CD14-positive monocyte (primary cell): Measurements from ENCODE around the gene FIP1L1. TPM values are rescaled to one million over a fixed set of nuclear protein-coding genes. Genes with fewer than 3 reads are reported as not detected.

Source experiments
- DNase-seq, 3 donors: peaks; one replicate each; pipeline ENCODE4 v3.0.0-alpha.2; 2011 to 2022
- H2AFZ ChIP-seq: 2 replicates; pipeline ENCODE4 v1.6.0; 2012; ENCODE audit warnings: mild to moderate bottlenecking, low read depth, low read length, inconsistent platforms; ENCODE audit not compliant: insufficient read depth, poor library complexity, severe bottlenecking
- H3K27ac ChIP-seq, 2 donors: 1 replicate in 1 of 2; 2 replicates in 1 of 2; pipeline ENCODE4 v1.5.1; 2012 to 2013; ENCODE audit warnings: low read length in 2 of 2, control low read depth in 1 of 2, inconsistent platforms in 1 of 2, low read depth in 1 of 2, mild to moderate bottlenecking in 1 of 2
- H3K27me3 ChIP-seq, 2 donors: one replicate each; pipeline versions ENCODE4 v1.6.0 to v1.6.1; 2011 to 2013; ENCODE audit warnings: low read length in 2 of 2; ENCODE audit not compliant: control insufficient read depth in 2 of 2, insufficient read depth in 2 of 2
- H3K36me3 ChIP-seq, 2 donors: replicated peaks in 1 of 2; 1 replicate in 1 of 2; 2 replicates in 1 of 2; pipeline versions ENCODE4 v1.5.1 to v1.6.1; 2012 to 2013; ENCODE audit warnings: low read length in 2 of 2, control low read depth in 1 of 2, inconsistent platforms in 1 of 2, mild to moderate bottlenecking in 1 of 2; ENCODE audit not compliant: insufficient read depth in 2 of 2, control insufficient read depth in 1 of 2
- H3K4me1 ChIP-seq, 2 donors: 1 replicate in 1 of 2; 2 replicates in 1 of 2; pipeline versions ENCODE4 v1.5.1 to v1.6.1; 2012 to 2013; ENCODE audit warnings: low read length in 2 of 2, control low read depth in 1 of 2, inconsistent platforms in 1 of 2, mild to moderate bottlenecking in 1 of 2, moderate library complexity in 1 of 2; ENCODE audit not compliant: insufficient read depth in 2 of 2, control insufficient read depth in 1 of 2
- H3K4me2 ChIP-seq: replicated peaks from 2 replicates; pipeline ENCODE3; 2012; ENCODE audit warnings: low read length, moderate library complexity, mild to moderate bottlenecking; ENCODE audit not compliant: poor library complexity, severe bottlenecking; ENCODE audit errors: extremely low read depth
- H3K4me3 ChIP-seq, 3 experiments: fragments of 200-600 bp in 1 of 3; sonication (generic) in 1 of 3; replicated peaks in 1 of 3; 1 replicate in 2 of 3; 2 replicates in 1 of 3; pipeline ENCODE4 v1.5.1; 2011 to 2013; ENCODE audit warnings: low read length in 3 of 3, mild to moderate bottlenecking in 3 of 3, control low read depth in 2 of 3, low read depth in 2 of 3, inconsistent platforms in 1 of 3, moderate library complexity in 1 of 3
- H3K79me2 ChIP-seq: 2 replicates; pipeline ENCODE4 v1.6.0; 2012; ENCODE audit warnings: mild to moderate bottlenecking, control low read depth, inconsistent platforms, low read length, moderate library complexity; ENCODE audit not compliant: insufficient read depth
- H3K9ac ChIP-seq: 2 replicates; pipeline ENCODE4 v1.6.0; 2017; ENCODE audit warnings: low read length, mild to moderate bottlenecking; ENCODE audit not compliant: insufficient read depth, poor library complexity, severe bottlenecking
- H3K9me3 ChIP-seq, 2 donors: replicated peaks in 1 of 2; 1 replicate in 1 of 2; 2 replicates in 1 of 2; pipeline versions ENCODE4 v1.5.1 to v1.6.1; 2012 to 2013; ENCODE audit warnings: low read length in 2 of 2, control low read depth in 1 of 2; ENCODE audit not compliant: control insufficient read depth in 1 of 2, insufficient read depth in 1 of 2
- H4K20me1 ChIP-seq: 2 replicates; pipeline ENCODE4 v1.6.0; 2012; ENCODE audit warnings: mild to moderate bottlenecking, low read length, control low read depth, moderate library complexity; ENCODE audit not compliant: insufficient read depth
- H3K27ac Mint-ChIP-seq, 7 donors: one replicate each; pipeline ENCODE4 v1.8.0; 2020; ENCODE audit warnings: mild to moderate bottlenecking in 7 of 7, mixed read lengths in 7 of 7, moderate library complexity in 6 of 7, inconsistent platforms in 2 of 7
- H3K27me3 Mint-ChIP-seq, 3 donors: one replicate each; pipeline ENCODE4 v1.8.0; 2021 to 2022; ENCODE audit warnings: low read depth in 3 of 3, mild to moderate bottlenecking in 3 of 3, mixed read lengths in 3 of 3, moderate library complexity in 3 of 3, inconsistent platforms in 1 of 3
- H3K36me3 Mint-ChIP-seq, 2 donors: one replicate each; pipeline ENCODE4 v1.8.0; 2020; ENCODE audit warnings: mixed read lengths in 2 of 2, inconsistent platforms in 1 of 2, mild to moderate bottlenecking in 1 of 2
- H3K4me1 Mint-ChIP-seq: one replicate; pipeline ENCODE4 v1.8.0; 2020; ENCODE audit warnings: mild to moderate bottlenecking, mixed read lengths
- H3K4me3 Mint-ChIP-seq, 2 donors: one replicate each; pipeline ENCODE4 v1.8.0; 2020; ENCODE audit warnings: mild to moderate bottlenecking in 2 of 2, mixed read lengths in 2 of 2, moderate library complexity in 1 of 2
- H3K9me3 Mint-ChIP-seq, 7 donors: one replicate each; pipeline ENCODE4 v1.8.0; 2020 to 2022; ENCODE audit warnings: mixed read lengths in 7 of 7, mild to moderate bottlenecking in 6 of 7, moderate library complexity in 6 of 7, inconsistent platforms in 2 of 7
- WGBS: methylation state at CpG from one replicate; pipeline ENCODE4 v1.1.5; 2013; ENCODE audit warnings: missing lambda C conversion rate; ENCODE audit not compliant: insufficient coverage; 5-methylcytosine and 5-hydroxymethylcytosine counted together
- intact Hi-C, 2 donors: fragments of 100-400 bp; cut with micrococcal nuclease; formaldehyde crosslinking; loops; one replicate each; pipeline versions ENCODE4 v1.15.0 to v1.15.1; 2023
- polyA plus RNA-seq, 3 donors: library from polyadenylated mRNA; depleted of rRNA in 1 of 3; unstranded in 2 of 3; stranded (reverse) in 1 of 3; fragments of 300-500 nt in 2 of 3; fragments of >200 nt in 1 of 3; fragmentation: Illumina TruSeq in 2 of 3; gene quantifications; 1 replicate in 2 of 3; 2 replicates in 1 of 3; pipeline ENCODE4 v1.2.3, GENCODE V29; 2012 to 2021
- TF ChIP-seq, protein P1 (sequence below): fragments of 200-600 bp; IDR thresholded peaks from one replicate; pipeline ENCODE4 v1.8.0; 2022; ENCODE audit warnings: antibody characterized with exemption, mild to moderate bottlenecking

Gene FIP1L1
- polyA plus RNA-seq, 3 donors, result 14.5 to 36.9 (median 25.4) TPM

DNA sequence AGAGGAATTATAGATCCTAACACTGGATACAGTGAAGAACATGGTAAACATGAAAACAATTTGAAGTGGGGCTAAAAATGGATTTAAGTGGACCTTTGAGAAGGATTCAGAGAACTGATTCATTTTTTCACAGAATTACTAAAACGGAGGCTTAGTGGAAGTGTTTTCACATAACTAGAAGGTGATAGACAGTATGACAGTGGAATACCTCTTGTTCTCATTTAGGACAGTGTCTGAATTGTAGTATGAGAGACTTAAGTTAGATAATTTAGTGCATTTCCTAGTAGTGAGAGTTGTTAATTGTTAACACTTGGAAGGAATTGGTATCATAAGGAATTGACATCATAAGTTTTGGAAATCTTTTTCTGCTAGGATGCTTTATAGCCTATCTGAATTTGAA is 64.1 kb downstream of the FIP1L1 start:
- Mint-ChIP-seq H3K27me3 (no peaks in the 10 kb centered on the region), H3K27ac (no peak overlapping the region), H3K4me3 (no peak overlapping the region), H3K36me3 (peaks cover 73 to 78% of the 10 kb centered on the region in 2 donors), H3K4me1 (no peaks in the 10 kb centered on the region), H3K9me3 (no peaks in the 10 kb centered on the region)
- intact Hi-C loops, result no loop called here
- Histone ChIP-seq H3K27ac (no peak overlapping the region), H4K20me1 (no peaks in the 10 kb centered on the region), H3K9me3 (no peaks in the 10 kb centered on the region), H2AFZ (no peak overlapping the region), H3K4me1 (no peaks in the 10 kb centered on the region), H3K4me3 (no peak overlapping the region), H3K79me2 (no peaks in the 10 kb centered on the region), H3K36me3 (peaks cover 67 to 97% of the 10 kb centered on the region in 2 donors), H3K9ac (no peak overlapping the region), H3K27me3 (no peaks in the 10 kb centered on the region), H3K4me2 (no peak overlapping the region)
- 88% methylated on average over 1 of the region's 1 CpG for WGBS
- TF ChIP-seq, protein P1, sequence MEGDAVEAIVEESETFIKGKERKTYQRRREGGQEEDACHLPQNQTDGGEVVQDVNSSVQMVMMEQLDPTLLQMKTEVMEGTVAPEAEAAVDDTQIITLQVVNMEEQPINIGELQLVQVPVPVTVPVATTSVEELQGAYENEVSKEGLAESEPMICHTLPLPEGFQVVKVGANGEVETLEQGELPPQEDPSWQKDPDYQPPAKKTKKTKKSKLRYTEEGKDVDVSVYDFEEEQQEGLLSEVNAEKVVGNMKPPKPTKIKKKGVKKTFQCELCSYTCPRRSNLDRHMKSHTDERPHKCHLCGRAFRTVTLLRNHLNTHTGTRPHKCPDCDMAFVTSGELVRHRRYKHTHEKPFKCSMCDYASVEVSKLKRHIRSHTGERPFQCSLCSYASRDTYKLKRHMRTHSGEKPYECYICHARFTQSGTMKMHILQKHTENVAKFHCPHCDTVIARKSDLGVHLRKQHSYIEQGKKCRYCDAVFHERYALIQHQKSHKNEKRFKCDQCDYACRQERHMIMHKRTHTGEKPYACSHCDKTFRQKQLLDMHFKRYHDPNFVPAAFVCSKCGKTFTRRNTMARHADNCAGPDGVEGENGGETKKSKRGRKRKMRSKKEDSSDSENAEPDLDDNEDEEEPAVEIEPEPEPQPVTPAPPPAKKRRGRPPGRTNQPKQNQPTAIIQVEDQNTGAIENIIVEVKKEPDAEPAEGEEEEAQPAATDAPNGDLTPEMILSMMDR, result no peak
- no peak for DNase-seq

GRCh38 chr4:53444954-53445353 is 67.5 kb downstream of the FIP1L1 start:
- 100% methylated on average over 2 of the region's 2 CpGs for WGBS
- no peak overlapping the region for H3K9ac ChIP-seq
- intact Hi-C loops, result no loop called here
- H3K9me3 Mint-ChIP-seq, result no peaks in the 10 kb centered on the region
- H3K9me3 ChIP-seq, result no peaks in the 10 kb centered on the region
- H2AFZ ChIP-seq, result no peak overlapping the region
- H3K4me3 ChIP-seq, result no peak overlapping the region
- no peak for DNase-seq
- H3K27me3 Mint-ChIP-seq, result no peaks in the 10 kb centered on the region
- H3K27ac ChIP-seq, result no peak overlapping the region
- H3K4me3 Mint-ChIP-seq, result no peak overlapping the region
- no peaks in the 10 kb centered on the region for H3K4me1 ChIP-seq
- peak overlapping the region in 1 of 7 donors; percentile 7 for H3K27ac Mint-ChIP-seq
- H3K36me3 ChIP-seq, result peaks cover 69 to 88% of the 10 kb centered on the region in 2 donors
- no peak overlapping the region for H3K4me2 ChIP-seq
- H3K79me2 ChIP-seq, result no peaks in the 10 kb centered on the region
- no peaks in the 10 kb centered on the region for H4K20me1 ChIP-seq
- H3K27me3 ChIP-seq, result no peaks in the 10 kb centered on the region
- H3K36me3 Mint-ChIP-seq, result peaks cover 67 to 68% of the 10 kb centered on the region in 2 donors
- no peaks in the 10 kb centered on the region for H3K4me1 Mint-ChIP-seq
- TF ChIP-seq, protein P1, result no peak
